ENCODE data around the gene ACSBG1.

ACSBG1 gene

DNA sequence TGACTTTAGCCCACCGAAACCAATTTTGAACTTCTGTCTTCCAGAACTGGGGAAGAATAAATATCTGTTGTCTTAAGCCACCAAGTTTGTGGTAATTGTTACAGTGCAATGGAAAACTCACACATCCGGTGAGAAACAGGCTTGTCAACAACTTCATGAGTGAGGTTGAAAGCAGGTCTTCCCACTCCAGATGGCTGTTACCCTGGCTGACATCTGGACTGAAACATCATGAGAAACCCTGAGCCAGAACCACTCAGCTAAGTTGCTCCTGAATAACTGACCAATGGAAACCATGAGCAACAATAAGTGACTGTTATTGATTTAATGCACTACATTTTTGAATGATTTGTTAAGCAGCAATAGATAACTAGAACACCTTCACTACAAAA is 10.3 kb downstream of the ACSBG1 start:
- TF ChIP-seq CTCF (IDR thresholded peaks at IDR 0.05; ENCODE audit: low read depth, low read length): no peak
- in situ Hi-C loops (cut with HindIII; ENCODE audit: low sequenced_read_pairs): no loop called here
- no peak overlapping the region for H3K4me3 ChIP-seq (ENCODE audit: low read depth, low read length)
- DNase-seq (ENCODE audit: low read depth, low spot score): no peak

- DNase-seq (ENCODE audit: low read depth, low spot score): no peak
- no peak for TF ChIP-seq CTCF (IDR thresholded peaks at IDR 0.05; ENCODE audit: low read depth, low read length)
- in situ Hi-C loops (cut with HindIII; ENCODE audit: low sequenced_read_pairs): no loop called here
- no peak overlapping the region for H3K4me3 ChIP-seq (ENCODE audit: low read depth, low read length)
These were observed 10.9 kb downstream of the ACSBG1 start for GRCh38 chr15:78223396-78224022.

DNA sequence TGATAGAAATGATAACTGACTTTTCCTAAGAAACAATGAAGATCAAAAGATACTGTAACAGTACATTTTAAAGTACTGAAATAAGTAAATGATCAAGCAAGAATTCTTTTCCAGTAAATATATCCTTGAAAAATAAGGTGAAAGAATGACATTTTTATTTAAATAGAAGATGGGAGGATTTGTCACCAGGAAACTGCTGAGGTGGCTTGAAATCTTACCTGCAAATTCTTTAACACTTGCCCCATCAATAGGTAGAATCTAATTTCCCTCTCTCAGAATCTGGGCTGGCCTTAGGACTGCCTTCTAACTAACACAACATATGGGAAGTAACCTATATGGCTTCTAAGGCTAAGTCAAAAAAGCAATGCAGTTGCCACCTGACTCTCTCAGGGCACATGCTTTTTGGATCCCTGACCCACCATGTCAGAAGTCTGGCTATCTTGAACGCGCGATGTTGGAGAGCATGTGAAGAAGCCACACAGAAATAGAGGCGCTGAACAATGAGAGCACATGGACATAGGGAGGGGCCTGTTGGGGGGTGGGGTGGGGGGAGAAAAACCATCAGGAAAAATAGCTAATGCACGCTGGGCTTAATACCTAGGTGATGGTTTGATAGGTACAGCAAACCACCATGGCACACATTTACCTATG is 11.5 kb downstream of the ACSBG1 start:
- in situ Hi-C loops (cut with HindIII; ENCODE audit: low sequenced_read_pairs): no loop called here
- DNase-seq (ENCODE audit: low read depth, low spot score): no peak
- TF ChIP-seq CTCF (IDR thresholded peaks at IDR 0.05; ENCODE audit: low read depth, low read length): no peak
- no peak overlapping the region for H3K4me3 ChIP-seq (ENCODE audit: low read depth, low read length)

DNA sequence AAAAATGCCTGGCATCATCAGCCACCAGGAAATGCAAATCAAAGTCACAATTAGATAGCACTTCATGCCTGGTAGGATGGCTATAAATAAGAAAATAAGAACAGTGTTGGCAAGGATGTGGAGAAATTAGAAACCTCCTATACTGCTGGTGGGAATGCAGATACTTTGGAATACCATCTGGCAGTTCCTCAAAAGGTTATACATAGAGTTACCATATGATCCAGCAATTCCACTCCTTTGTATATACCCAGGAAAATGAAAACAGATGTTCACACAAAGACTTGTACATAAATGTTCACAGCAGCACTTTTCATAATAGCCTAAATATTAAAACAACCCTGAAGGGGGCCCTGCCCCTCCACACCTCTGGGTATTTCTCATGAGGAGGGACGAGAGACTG is 13.7 kb downstream of the ACSBG1 start:
- in situ Hi-C loops (cut with HindIII; ENCODE audit: low sequenced_read_pairs): no loop called here
- no peak overlapping the region for H3K4me3 ChIP-seq (ENCODE audit: low read depth, low read length)
- no peak for DNase-seq (ENCODE audit: low read depth, low spot score)
- no peak for TF ChIP-seq CTCF (IDR thresholded peaks at IDR 0.05; ENCODE audit: low read depth, low read length)

DNA sequence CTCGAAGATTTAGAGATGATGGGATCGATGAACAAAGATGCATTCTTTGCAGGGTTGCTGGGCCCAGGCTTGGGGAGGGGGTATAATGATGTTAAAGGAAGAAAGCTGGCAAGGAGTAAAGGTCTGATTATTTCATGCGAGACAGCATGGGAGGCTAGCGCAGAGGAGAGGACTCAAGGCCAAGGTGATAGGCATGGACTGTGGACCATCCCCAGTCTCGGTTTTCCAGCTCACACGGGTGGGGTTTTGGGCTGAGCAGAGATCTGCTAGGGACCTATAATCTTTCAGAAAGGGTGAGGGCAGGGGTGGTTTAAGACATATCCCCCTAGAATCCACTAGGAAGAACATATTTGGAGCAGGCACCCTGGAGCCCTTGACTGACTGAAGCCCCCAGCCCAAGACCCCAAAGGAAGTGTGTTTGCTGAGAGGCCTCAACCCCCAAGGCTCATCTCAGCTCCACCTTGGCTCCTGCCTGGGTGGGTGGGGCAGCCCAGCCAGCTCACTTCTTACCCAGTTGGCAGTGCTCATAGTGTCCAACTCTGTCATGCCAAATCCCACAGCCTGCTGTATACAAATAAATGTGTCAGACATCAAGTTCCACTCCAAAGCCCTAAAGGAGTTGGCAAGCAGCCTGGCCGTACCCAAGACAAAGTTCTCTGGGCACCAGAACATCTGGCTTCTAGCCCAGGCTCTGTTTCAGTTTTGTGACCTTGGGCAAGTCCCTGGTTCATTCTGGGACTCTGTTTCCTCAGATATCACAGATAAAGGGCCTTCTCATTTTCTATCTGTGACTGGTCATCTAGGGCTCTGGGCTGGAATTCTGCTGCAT is 17.9 kb downstream of the ACSBG1 start:
- no peak for TF ChIP-seq CTCF (IDR thresholded peaks at IDR 0.05; ENCODE audit: low read depth, low read length)
- no peak overlapping the region for H3K4me3 ChIP-seq (ENCODE audit: low read depth, low read length)
- no peak for DNase-seq (ENCODE audit: low read depth, low spot score)
- in situ Hi-C loops (cut with HindIII; ENCODE audit: low sequenced_read_pairs): no loop called here

GRCh38 chr15:78213956-78214355 is 20.4 kb downstream of the ACSBG1 start:
- no peak overlapping the region for H3K4me3 ChIP-seq (ENCODE audit: low read depth, low read length)
- TF ChIP-seq CTCF (IDR thresholded peaks at IDR 0.05; ENCODE audit: low read depth, low read length): no peak
- DNase-seq (ENCODE audit: low read depth, low spot score): no peak
- in situ Hi-C loops (cut with HindIII; ENCODE audit: low sequenced_read_pairs): no loop called here
